Muscle layer of colon (tissue), 2 donors: Measurements from ENCODE around the gene PDE4B.

Experiments used
- H3K27ac ChIP-seq: one replicate; pipeline ENCODE4 v1.7.0; 2013; ENCODE audit warnings: low read depth, mild to moderate bottlenecking, low read length, moderate library complexity
- H3K27me3 ChIP-seq, 2 donors: one replicate each; pipeline ENCODE4 v1.7.0; 2013; ENCODE audit warnings: low read length in 2 of 2, mild to moderate bottlenecking in 2 of 2; ENCODE audit not compliant: insufficient read depth in 2 of 2, control insufficient read depth in 1 of 2
- H3K36me3 ChIP-seq: one replicate; pipeline ENCODE4 v1.7.0; 2013; ENCODE audit warnings: mild to moderate bottlenecking, low read length; ENCODE audit not compliant: insufficient read depth
- H3K4me1 ChIP-seq: one replicate; pipeline ENCODE4 v1.7.0; 2013; ENCODE audit warnings: mild to moderate bottlenecking, low read length; ENCODE audit not compliant: insufficient read depth
- H3K4me3 ChIP-seq, 2 donors: one replicate each; pipeline ENCODE4 v1.7.0; 2013; ENCODE audit warnings: low read length in 2 of 2, low read depth in 1 of 2, mild to moderate bottlenecking in 1 of 2, moderate library complexity in 1 of 2
- H3K9ac ChIP-seq: one replicate; pipeline ENCODE4 v1.7.0; 2013; ENCODE audit warnings: low read length
- H3K9me3 ChIP-seq: one replicate; pipeline ENCODE4 v1.7.0; 2013; ENCODE audit warnings: mild to moderate bottlenecking, low read length
- donor health status: abdominal sarcoma.
- donor health status: Adenocarcinoma of cecum.

PDE4B gene

DNA sequence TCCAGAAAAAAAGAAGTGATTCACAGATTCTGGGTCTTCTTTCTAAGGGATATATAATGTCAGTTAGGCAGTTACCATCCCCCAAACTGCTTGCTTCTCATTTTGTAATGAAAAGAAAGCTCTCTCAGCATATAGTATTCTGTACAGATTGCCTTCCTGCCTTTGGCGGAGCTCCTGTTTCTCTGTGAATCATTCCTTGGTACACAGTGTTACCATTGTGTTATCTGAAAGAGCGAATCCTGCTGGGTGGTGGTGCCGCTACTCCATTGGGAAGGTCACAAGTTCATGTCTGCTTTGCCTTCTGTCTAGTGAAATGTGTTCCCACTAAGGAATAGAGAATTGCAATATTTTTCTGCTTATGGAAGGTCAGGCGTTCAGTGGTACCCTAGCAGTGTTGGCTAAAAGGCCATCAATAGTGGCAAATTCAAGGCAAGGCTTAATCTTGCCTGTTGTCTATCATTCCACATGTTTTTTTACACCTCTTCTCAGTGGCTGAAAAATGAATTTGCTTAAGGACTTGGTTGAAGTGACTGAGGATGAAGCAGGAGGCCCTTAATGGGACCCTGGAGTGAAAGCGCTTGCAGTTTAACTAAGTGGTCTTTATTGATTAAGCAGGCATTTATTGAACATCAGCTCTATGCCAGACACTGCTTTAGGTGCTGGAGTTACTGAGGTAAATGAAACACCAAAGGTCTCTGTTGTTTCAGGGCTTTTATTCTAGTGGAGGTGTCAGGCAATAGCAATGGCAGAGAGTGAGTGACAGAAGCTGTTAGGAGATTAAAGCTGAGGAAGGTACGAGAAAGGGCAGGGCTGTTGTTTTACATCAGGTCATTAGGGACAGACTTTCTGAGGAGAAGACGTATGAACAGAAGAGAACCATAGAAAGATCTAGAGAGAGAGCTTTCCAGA, 186.7 kb downstream of the PDE4B start:
- Histone ChIP-seq H3K27ac (no peak overlapping the region), H3K36me3 (no peaks in the 10 kb centered on the region), H3K4me3 (no peak overlapping the region), H3K4me1 (no peaks in the 10 kb centered on the region), H3K27me3 (no peaks in the 10 kb centered on the region), H3K9me3 (no peaks in the 10 kb centered on the region), H3K9ac (no peak overlapping the region)

DNA sequence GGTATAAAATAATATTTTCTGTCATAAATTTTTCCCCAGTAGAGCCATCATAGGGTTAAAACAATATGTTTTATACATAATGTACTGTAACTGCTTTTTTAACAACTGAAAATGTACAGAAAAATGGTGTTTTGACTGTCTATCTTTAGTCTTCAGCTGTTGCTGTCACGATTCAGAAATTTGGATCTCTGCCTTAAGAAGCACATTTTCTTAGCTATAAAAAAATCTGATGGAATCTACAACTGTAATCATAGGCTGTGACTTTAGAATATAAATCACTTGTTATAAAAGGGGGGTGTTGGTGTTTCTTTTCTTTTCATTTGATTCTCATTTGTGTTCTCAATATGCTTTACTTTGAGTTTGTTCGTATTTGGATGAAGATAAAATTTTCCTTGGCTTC, 187.5 kb downstream of the PDE4B start:
- Histone ChIP-seq H3K4me1 (no peaks in the 10 kb centered on the region), H3K27ac (no peak overlapping the region), H3K9ac (no peak overlapping the region), H3K27me3 (no peaks in the 10 kb centered on the region), H3K9me3 (no peaks in the 10 kb centered on the region), H3K4me3 (no peak overlapping the region), H3K36me3 (no peaks in the 10 kb centered on the region)

DNA sequence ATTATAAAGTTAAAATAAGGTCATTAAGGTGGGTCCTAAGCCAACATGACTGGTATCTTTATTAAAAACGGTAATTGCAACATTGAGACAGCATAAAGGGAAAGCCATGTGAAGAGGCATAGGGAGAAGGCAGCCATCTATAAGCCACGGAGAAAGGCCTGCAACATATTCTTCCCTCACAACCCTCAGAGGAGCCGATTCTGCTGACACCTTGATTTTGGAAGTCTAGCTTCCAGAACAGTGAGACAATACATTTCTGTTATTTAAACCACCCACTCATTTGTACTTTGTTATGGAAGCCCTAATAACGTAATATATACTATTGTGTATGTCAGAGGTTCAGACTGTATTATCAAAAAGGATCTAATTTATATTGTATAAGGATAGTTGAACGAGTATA, 190.8 kb downstream of the PDE4B start:
- Histone ChIP-seq H3K36me3 (no peaks in the 10 kb centered on the region), H3K9ac (no peak overlapping the region), H3K27ac (no peak overlapping the region), H3K27me3 (no peaks in the 10 kb centered on the region), H3K9me3 (no peaks in the 10 kb centered on the region), H3K4me1 (no peaks in the 10 kb centered on the region), H3K4me3 (no peak overlapping the region)

DNA sequence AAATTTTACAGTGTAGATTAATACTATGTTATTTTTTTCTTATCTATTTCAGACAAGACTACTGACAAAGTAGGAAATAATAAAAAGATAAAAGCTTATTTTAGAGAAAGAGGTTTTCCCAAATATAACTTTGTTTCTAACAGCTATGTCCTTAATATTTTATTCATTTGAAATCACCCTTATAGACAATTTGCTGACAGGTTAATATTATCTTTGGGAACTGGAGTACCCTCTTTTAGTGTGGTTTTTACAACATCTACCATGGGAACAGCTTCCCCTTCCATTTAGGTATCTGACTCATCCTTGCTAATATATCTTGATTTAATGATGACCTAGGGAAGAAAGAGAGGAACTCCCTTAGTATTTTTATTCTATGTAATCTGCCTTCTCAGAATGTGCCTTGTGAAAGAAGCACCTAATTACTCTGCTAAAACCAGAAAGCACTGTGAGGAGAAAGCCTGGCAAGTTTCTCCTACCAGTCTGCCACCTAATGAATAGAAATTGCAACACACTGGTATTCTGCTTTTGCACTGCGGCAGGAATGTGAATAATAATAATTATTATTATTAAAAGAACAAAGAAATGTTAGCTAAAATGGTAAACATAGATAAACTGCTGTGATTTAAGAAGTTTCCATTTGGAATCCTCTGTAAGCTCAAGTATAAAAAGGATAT, 192.8 kb downstream of the PDE4B start:
- Histone ChIP-seq H3K4me3 (no peak overlapping the region), H3K9ac (no peak overlapping the region)

DNA sequence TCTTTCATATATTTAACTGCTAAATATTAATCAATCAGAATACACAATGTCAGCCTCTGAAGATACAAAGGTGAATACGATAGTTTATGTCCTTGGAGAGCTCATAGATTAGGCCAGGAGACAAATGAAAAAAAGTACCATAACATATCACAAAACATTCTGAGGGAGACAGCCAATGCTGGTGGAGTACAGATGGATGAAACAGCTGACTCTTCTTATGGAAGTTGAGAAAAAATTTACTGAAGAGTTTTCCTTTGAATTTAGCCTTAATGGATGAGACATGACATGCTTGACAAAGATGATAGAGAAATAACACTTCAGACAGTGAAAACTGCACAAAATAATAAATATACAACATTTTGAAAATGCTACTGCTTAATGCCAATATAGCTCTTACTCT, 193.5 kb downstream of the PDE4B start:
- H3K4me1 ChIP-seq = no peaks in the 10 kb centered on the region
- H3K9me3 ChIP-seq = no peaks in the 10 kb centered on the region
- H3K27ac ChIP-seq = no peak overlapping the region
- H3K27me3 ChIP-seq = no peaks in the 10 kb centered on the region
- H3K4me3 ChIP-seq = no peak overlapping the region
- H3K36me3 ChIP-seq = no peaks in the 10 kb centered on the region
- H3K9ac ChIP-seq = no peak overlapping the region

More for the DNA sequence above, 192.8 kb downstream of the PDE4B start:
- no peaks in the 10 kb centered on the region for H3K27me3 ChIP-seq
- no peak overlapping the region for H3K27ac ChIP-seq
- no peaks in the 10 kb centered on the region for H3K9me3 ChIP-seq
- H3K4me1 ChIP-seq = no peaks in the 10 kb centered on the region
- no peaks in the 10 kb centered on the region for H3K36me3 ChIP-seq

DNA sequence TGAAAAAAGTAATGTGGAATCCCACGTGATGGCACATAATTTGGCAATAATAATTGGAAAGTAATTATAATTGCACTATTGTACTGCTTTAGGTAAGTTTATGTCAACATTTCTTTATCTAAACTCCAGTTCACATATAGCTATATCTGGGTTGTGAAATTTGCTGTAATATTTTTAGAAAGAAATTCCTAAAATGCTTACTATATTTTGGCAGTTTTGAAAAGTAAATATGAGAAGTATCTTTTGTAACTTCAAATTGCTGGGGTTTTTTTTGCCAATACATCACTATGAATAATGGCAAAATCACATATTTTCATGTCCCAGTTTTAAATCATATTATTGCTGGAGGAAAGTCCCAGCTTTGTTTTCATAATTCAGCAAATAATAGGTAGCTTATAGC, 197.5 kb downstream of the PDE4B start:
- Histone ChIP-seq H3K9me3 (no peaks in the 10 kb centered on the region), H3K36me3 (no peaks in the 10 kb centered on the region), H3K27me3 (no peaks in the 10 kb centered on the region), H3K4me1 (no peaks in the 10 kb centered on the region), H3K9ac (no peak overlapping the region), H3K4me3 (no peak overlapping the region), H3K27ac (no peak overlapping the region)

DNA sequence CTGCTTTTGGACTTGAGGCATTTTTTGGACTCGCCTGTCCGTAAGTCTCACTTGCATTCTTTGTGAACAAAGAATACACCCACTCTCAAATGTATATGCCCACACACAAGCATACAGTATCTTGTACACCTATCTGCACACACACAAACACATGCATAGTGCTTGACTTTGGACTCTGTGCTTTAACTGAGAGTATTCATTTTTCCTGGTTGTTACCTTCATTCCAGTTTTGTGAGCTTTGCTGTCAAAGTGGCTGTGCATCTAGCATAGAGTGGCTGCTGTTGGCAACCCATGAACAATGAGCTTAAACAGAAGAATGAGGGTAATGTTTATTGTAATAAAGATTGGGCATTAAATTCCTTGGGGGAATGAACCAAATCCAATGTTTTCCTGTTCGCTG, 199.0 kb downstream of the PDE4B start:
- no peaks in the 10 kb centered on the region for H3K36me3 ChIP-seq
- no peak overlapping the region for H3K27ac ChIP-seq
- H3K4me1 ChIP-seq = no peaks in the 10 kb centered on the region
- H3K9ac ChIP-seq = no peak overlapping the region
- no peaks in the 10 kb centered on the region for H3K9me3 ChIP-seq
- no peak overlapping the region for H3K4me3 ChIP-seq
- H3K27me3 ChIP-seq = no peaks in the 10 kb centered on the region

DNA sequence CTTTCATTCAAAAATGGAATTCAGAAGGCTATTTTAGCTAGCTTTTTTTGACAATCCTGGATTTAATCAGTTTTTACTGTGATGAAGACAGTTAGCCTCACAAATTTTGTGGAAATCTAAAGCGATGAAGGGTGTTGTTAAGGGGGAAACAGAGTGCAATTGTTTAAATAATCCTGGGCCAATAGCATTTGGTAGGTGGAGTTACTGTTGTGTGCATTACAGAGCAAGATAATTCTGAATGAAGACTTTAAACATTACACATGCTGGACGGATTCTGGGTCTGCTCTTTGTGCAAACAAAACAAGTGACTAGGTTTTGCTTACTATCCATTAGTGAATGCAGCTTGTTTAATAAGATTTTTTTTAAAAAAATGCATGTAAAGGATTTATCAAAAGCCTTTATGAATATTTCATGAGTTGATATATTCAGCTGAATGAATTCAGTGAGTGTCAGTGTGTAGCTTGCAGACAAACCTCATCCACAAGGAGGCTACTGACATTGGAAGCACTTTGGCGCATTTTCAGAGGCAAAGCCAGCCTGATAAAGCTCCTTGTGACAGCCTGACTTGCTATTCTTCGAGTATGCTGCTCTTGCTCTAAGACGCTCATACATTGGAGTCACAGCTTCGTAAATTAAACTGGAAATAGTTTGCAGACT, 199.6 kb downstream of the PDE4B start:
- Histone ChIP-seq H3K27ac (no peak overlapping the region), H3K4me3 (no peak overlapping the region), H3K9ac (no peak overlapping the region)

DNA sequence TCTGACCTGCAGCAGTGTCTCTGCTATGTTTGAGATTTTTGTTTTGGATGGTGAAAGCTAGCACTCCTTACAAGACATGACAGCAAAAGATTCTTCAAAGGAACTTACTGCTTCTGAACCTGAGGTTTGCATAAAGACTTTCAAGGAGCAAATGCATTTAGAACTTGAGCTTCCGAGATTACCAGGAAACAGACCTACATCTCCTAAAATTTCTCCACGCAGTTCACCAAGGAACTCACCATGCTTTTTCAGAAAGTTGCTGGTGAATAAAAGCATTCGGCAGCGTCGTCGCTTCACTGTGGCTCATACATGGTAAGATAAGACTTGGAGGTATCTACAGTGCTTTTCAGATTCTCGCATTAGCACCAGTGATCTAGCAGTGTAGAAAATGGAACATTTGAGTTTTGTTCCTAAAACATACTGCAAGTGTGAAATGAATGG, 200.2 kb downstream of the PDE4B start:
- no peak overlapping the region for H3K27ac ChIP-seq
- H3K4me1 ChIP-seq = no peaks in the 10 kb centered on the region
- no peaks in the 10 kb centered on the region for H3K9me3 ChIP-seq
- H3K27me3 ChIP-seq = no peaks in the 10 kb centered on the region
- H3K4me3 ChIP-seq = no peak overlapping the region
- H3K36me3 ChIP-seq = no peaks in the 10 kb centered on the region
- H3K9ac ChIP-seq = no peak overlapping the region

More for the DNA sequence above, 199.6 kb downstream of the PDE4B start:
- Histone ChIP-seq H3K9me3 (no peaks in the 10 kb centered on the region), H3K27me3 (no peaks in the 10 kb centered on the region), H3K36me3 (no peaks in the 10 kb centered on the region), H3K4me1 (no peaks in the 10 kb centered on the region)

DNA sequence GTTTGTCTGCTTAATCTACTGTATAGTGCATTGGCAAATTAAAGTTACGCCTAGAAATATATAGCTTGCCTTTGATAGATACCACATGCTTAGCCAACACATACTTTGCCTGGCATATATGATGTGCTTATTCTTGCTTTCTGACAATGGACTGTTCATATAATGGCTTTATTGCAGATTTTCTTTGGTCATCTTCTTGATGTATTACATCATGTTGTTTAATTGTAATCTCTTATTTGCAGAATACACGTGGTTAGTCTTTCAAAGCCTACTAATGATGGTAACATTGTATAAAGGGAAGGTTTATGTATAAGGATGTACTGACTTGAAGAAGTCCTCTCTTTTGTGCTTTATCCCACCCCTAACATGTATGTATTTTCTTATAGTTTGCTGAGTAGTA, 201.5 kb downstream of the PDE4B start:
- H3K4me3 ChIP-seq = no peak overlapping the region
- H3K4me1 ChIP-seq = no peaks in the 10 kb centered on the region
- no peak overlapping the region for H3K9ac ChIP-seq
- no peaks in the 10 kb centered on the region for H3K9me3 ChIP-seq
- H3K36me3 ChIP-seq = no peaks in the 10 kb centered on the region
- H3K27ac ChIP-seq = no peak overlapping the region
- no peaks in the 10 kb centered on the region for H3K27me3 ChIP-seq

DNA sequence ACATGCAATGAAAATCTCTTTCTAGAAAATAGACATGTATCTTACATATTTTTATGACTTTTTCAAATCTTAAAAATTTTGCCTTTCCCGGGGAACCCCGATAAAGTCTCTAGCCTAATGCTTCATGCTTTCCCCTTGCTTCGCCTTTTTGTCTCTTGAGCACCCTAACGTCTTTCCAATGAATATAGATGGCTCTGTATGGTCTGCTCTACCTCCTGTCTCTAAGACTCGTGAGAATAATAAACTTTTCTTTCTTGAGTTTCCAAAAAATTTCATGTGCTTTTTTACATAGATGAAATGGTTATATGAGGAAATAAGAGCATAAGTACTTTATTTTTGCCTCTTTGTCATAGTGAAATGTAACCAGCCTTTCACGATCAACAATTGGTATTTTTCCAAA, 202.6 kb downstream of the PDE4B start:
- Histone ChIP-seq H3K27ac (no peak overlapping the region), H3K36me3 (no peaks in the 10 kb centered on the region), H3K9me3 (no peaks in the 10 kb centered on the region), H3K4me1 (no peaks in the 10 kb centered on the region), H3K9ac (no peak overlapping the region), H3K4me3 (no peak overlapping the region), H3K27me3 (no peaks in the 10 kb centered on the region)
